ENCODE measurements around the gene NHERF2.
A peak's percentile ranks its signal among the peaks of the same experiment; 100 is the strongest.

Gene NHERF2

DNA sequence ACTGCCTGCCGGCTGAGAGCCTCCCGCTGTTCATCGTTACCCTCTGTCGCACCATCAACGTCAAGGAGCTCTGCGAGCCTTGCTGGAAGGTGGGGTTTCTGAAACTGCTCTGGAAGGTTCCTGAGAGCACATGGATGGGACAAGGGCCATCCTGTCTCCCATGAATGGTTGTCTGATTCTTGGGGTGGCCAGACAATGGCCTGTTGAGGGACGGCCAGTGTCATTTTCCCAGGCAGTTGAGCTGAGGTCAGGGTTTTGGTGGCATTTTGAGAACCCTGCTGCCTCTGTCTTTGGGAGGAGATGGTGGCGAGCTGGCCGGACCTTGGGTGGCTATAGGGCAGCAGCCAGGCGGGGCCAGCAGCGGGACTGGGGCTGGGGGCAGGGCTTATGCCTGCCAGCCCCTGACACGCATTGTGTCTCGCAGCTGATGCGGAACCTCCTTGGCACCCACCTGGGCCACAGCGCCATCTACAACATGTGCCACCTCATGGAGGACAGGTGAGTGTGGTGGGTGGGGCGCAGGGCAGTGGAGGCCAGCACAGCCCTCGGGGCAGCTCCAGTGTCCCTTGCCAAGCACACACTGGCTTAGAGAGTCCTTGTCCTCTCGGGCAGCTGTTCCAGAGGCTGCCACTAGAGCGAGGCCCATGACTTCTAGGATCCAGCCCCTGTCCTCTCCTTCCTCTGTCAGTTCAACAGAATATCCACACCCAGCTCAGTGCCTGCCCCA lies 30.1 kb downstream of the NHERF2 start:
- H3K4me3 Mint-ChIP-seq: no peak overlapping the region

DNA sequence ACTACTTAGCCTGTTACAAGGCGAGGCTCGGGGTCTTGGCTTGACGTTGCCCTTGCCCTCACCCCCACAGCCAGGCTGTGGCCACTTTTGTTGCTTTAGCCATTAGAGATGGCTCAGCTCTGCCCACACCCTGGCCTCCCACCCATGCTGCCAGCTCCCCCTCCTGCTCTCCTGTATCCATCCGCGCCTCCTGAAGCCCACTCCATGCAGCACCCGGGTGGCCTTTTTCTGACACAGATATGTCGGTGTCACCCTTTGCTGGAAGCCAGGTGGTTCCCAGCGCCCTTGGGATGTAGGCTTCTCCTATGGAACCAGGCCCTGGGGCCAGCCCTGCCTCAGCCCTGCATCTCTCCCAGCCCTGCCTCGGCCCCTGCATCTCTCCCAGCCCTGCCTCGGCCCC lies 30.7 kb downstream of the NHERF2 start:
- DNase-seq: no peak
- TF ChIP-seq, protein P1, sequence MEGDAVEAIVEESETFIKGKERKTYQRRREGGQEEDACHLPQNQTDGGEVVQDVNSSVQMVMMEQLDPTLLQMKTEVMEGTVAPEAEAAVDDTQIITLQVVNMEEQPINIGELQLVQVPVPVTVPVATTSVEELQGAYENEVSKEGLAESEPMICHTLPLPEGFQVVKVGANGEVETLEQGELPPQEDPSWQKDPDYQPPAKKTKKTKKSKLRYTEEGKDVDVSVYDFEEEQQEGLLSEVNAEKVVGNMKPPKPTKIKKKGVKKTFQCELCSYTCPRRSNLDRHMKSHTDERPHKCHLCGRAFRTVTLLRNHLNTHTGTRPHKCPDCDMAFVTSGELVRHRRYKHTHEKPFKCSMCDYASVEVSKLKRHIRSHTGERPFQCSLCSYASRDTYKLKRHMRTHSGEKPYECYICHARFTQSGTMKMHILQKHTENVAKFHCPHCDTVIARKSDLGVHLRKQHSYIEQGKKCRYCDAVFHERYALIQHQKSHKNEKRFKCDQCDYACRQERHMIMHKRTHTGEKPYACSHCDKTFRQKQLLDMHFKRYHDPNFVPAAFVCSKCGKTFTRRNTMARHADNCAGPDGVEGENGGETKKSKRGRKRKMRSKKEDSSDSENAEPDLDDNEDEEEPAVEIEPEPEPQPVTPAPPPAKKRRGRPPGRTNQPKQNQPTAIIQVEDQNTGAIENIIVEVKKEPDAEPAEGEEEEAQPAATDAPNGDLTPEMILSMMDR (IDR thresholded peaks at IDR 0.05): no peak
- Mint-ChIP-seq H3K27ac (no peak overlapping the region), H3K36me3 (ENCODE audit: low read depth) (no peaks in the 10 kb centered on the region), H3K27me3 (ENCODE audit: low read depth, poor library complexity) (no peaks in the 10 kb centered on the region), H3K9me3 (no peaks in the 10 kb centered on the region), H3K4me3 (no peak overlapping the region), H3K4me1 (peaks cover 17% of the 10 kb centered on the region)

More for the DNA sequence above, 30.1 kb downstream of the NHERF2 start:
- Mint-ChIP-seq H3K27ac (no peak overlapping the region), H3K36me3 (ENCODE audit: low read depth) (peaks cover 3% of the 10 kb centered on the region), H3K27me3 (ENCODE audit: low read depth, poor library complexity) (no peaks in the 10 kb centered on the region), H3K4me1 (peaks cover 17% of the 10 kb centered on the region), H3K9me3 (no peaks in the 10 kb centered on the region)
- TF ChIP-seq, protein P1 (IDR thresholded peaks at IDR 0.05): peak; percentile 35
- DNase-seq: no peak

DNA sequence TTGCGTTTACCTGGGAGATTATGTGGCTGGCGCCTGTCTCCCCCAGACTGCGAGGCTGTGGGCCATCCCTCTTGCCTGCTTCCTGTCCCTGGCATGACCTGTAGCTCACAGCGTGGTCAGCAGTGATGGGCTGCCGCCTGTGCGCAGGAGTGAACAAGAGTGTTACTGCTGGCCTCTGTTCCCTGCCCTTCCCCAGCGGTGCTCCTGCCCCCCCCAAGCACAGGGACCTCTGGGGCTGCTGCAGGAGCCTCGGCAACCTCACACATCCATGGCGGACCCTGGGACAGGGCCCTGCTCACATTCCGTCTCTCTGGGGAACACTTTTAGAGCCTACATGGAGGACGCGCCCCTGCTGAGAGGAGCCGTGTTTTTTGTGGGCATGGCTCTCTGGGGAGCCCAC lies 31.7 kb downstream of the NHERF2 start:
- peaks cover 17% of the 10 kb centered on the region for H3K4me1 Mint-ChIP-seq
- H3K36me3 Mint-ChIP-seq (ENCODE audit: low read depth): peaks cover 3% of the 10 kb centered on the region
- TF ChIP-seq, protein P1 (IDR thresholded peaks at IDR 0.05): no peak
- H3K4me3 Mint-ChIP-seq: peak overlapping the region; percentile 25
- H3K27ac Mint-ChIP-seq: peak overlapping the region; percentile 67
- no peaks in the 10 kb centered on the region for H3K9me3 Mint-ChIP-seq
- no peak for DNase-seq
- H3K27me3 Mint-ChIP-seq (ENCODE audit: low read depth, poor library complexity): peaks cover 2% of the 10 kb centered on the region

DNA sequence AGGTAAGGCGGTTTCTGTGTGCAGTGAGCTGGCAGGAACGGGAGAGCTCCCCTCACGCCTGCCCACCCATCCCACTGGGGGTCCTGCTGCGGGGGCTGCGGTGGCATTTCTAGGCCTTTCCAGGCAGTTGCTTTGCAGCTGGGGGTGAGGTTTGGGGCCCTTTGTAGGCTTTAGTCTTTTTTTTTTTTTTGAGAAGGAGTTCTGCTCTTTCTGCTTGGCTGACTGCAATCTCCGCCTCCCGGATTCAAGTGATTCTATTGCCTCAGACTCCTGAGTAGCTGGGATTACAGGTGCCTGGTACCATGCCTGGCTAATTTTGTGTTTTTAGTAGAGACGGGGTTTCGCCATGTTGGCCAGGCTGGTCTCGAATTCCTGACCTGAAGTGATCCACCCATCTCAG lies 32.2 kb downstream of the NHERF2 start:
- no peaks in the 10 kb centered on the region for H3K9me3 Mint-ChIP-seq
- DNase-seq: no peak
- peaks cover 17% of the 10 kb centered on the region for H3K4me1 Mint-ChIP-seq
- H3K27ac Mint-ChIP-seq: peak overlapping the region; percentile 67
- peaks cover 7% of the 10 kb centered on the region for H3K36me3 Mint-ChIP-seq (ENCODE audit: low read depth)
- no peak overlapping the region for H3K4me3 Mint-ChIP-seq
- TF ChIP-seq, protein P1 (IDR thresholded peaks at IDR 0.05): no peak
- H3K27me3 Mint-ChIP-seq (ENCODE audit: low read depth, poor library complexity): peaks cover 3% of the 10 kb centered on the region

DNA sequence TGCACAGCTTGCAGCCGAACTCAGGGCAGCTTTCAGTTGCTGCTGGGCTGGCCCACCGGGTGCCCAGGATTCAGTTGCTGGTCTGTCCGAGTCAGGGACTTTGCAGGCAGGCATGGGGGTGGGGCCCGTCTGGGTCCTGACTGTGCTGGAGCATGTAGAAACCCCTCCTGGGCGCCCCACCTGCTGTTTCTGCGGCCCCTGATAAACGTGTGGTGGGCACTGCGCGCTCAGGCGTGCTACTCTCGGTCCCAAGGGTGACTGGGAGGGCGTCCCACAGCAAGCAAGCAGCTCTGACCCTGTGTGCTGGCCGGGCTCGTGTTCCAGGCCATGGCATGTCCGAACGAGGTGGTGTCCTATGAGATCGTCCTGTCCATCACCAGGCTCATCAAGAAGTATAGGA lies 33.6 kb downstream of the NHERF2 start:
- H3K9me3 Mint-ChIP-seq: no peaks in the 10 kb centered on the region
- TF ChIP-seq, protein P1 (IDR thresholded peaks at IDR 0.05): no peak
- peaks cover 3% of the 10 kb centered on the region for H3K27me3 Mint-ChIP-seq (ENCODE audit: low read depth, poor library complexity)
- H3K4me3 Mint-ChIP-seq: no peak overlapping the region
- H3K27ac Mint-ChIP-seq: no peak overlapping the region
- peaks cover 7% of the 10 kb centered on the region for H3K36me3 Mint-ChIP-seq (ENCODE audit: low read depth)
- no peak for DNase-seq
- H3K4me1 Mint-ChIP-seq: peaks cover 17% of the 10 kb centered on the region

DNA sequence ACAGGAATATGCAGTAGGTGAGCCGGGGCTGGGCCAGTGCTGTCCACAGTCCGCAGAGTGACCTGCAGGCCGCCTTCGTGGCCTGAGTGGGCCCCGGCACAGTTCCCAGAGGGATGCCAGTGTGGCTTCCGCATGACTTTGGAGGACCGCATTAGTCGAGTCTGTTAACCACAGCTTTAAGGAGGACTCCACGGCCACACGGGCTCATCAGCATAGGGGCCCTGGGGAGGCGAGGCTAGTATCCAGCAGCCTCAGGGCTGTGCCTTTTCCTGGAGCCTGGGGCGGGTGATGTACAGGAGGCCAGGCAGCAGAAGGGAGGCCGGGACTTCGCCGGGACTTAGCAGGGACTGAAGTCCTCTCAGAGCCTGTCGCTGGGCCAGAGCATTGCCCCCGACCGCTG lies 34.3 kb downstream of the NHERF2 start:
- H3K27me3 Mint-ChIP-seq (ENCODE audit: low read depth, poor library complexity): peaks cover 3% of the 10 kb centered on the region
- no peaks in the 10 kb centered on the region for H3K9me3 Mint-ChIP-seq
- H3K36me3 Mint-ChIP-seq (ENCODE audit: low read depth): peaks cover 12% of the 10 kb centered on the region
- no peak for DNase-seq
- no peak overlapping the region for H3K4me3 Mint-ChIP-seq
- TF ChIP-seq, protein P1 (IDR thresholded peaks at IDR 0.05): no peak
- no peak overlapping the region for H3K27ac Mint-ChIP-seq
- peaks cover 17% of the 10 kb centered on the region for H3K4me1 Mint-ChIP-seq
